ENCODE measurements around the gene RAP2A. TPM values are rescaled to one million over a fixed set of nuclear protein-coding genes. Genes with fewer than 3 reads are reported as not detected.

RAP2A gene
- total RNA-seq, 2 donors from 2014 or later = 24.9 to 33.5 TPM

DNA sequence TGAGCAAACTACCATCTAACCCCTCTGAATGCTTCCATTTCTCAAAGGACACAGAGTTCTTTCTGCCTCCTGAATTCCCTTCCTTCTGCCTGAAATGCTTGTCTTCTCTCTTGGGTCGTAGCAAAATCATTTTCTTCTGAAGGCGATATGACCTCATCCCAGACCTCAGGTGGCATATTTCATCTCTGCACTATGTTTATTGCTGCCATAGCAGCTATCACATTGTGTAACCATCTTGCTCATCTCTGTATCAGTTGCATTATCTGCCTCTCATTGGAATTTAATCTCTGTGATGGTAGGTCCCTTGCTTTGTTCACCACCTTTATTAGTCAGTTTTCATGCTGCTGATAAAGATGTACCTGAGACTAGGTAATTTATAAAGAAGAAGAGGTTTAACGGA is 32.5 kb upstream of the RAP2A start:
- Mint-ChIP-seq H3K27me3 (ENCODE audit: low read depth) (peaks cover 17% of the 10 kb centered on the region), H3K27ac (no peak overlapping the region), H3K4me3 (no peak overlapping the region), H3K36me3 (ENCODE audit: insufficient read depth in 2 of 2) (peaks cover 4 to 7% of the 10 kb centered on the region in 2 donors), H3K4me1 (ENCODE audit: low read depth) (no peaks in the 10 kb centered on the region), H3K9me3 (peaks cover 6 to 7% of the 10 kb centered on the region in 2 donors)
- no peak for ATAC-seq (replicated peaks in 1 of 2)
- no peak for DNase-seq

DNA sequence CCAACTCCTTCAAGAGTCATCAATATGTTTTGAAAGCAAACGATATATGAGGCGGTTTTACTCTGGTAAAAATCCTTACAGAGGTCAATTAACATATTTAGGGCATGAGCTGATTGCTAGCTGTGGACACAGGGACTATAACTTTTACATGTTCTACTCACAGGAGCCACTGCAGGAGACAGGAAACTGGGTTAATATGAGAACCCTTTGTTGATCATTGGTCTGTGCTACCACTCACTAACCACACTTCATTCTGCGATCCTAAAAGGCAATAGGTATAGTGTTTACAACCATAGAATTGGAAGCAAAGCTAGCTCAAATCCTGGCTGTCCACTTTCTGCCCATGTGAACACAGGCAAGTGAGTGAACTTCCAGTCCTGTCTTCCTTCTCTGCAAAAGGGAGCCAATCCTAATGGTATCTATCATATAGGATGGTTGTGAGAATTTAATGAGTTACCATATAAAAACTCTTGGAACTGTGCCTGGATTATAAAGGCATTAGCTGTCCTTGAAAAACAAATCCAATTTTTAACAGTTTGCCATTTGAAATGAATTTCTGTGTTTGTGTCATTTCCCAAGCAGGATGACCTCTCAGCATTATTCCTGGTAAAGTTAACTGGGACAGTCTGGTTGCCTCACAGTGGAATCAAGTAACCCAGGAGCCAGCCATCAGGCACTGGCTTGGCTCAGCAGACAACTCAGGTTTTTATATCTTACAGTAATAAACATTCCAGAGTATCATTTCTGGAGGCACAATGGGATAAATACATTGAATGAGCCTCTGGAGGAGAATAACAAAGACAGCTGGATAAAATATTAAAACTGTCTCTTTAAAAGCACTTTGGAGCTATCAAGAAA is 29.8 kb upstream of the RAP2A start:
- peaks cover 4 to 7% of the 10 kb centered on the region in 2 donors for H3K36me3 Mint-ChIP-seq (ENCODE audit: insufficient read depth in 2 of 2)
- ATAC-seq (replicated peaks in 1 of 2) (no peak), DNase-seq (no peak)
- H3K27ac Mint-ChIP-seq = no peak overlapping the region
- peaks cover 21% of the 10 kb centered on the region for H3K27me3 Mint-ChIP-seq (ENCODE audit: low read depth)
- peaks cover 6 to 7% of the 10 kb centered on the region in 2 donors for H3K9me3 Mint-ChIP-seq
- H3K4me3 Mint-ChIP-seq = no peak overlapping the region
- no peaks in the 10 kb centered on the region for H3K4me1 Mint-ChIP-seq (ENCODE audit: low read depth)

GRCh38 chr13:97407540-97407939 is 26.4 kb upstream of the RAP2A start:
- Mint-ChIP-seq H3K4me3 (no peak overlapping the region), H3K4me1 (ENCODE audit: low read depth) (no peaks in the 10 kb centered on the region)
- ATAC-seq (replicated peaks in 1 of 2) = no peak

GRCh38 chr13:97408938-97409337 is 25.0 kb upstream of the RAP2A start:
- DNase-seq = no peak
- Mint-ChIP-seq H3K4me1 (ENCODE audit: low read depth) (no peaks in the 10 kb centered on the region), H3K4me3 (no peak overlapping the region), H3K36me3 (ENCODE audit: insufficient read depth in 2 of 2) (no peaks in the 10 kb centered on the region), H3K27me3 (ENCODE audit: low read depth) (peaks cover 14% of the 10 kb centered on the region), H3K9me3 (no peaks in the 10 kb centered on the region), H3K27ac (no peak overlapping the region)
- ATAC-seq (replicated peaks in 1 of 2) = no peak

More at GRCh38 chr13:97407540-97407939, 26.4 kb upstream of the RAP2A start:
- H3K27ac Mint-ChIP-seq = no peak overlapping the region
- H3K27me3 Mint-ChIP-seq (ENCODE audit: low read depth) = peaks cover 14% of the 10 kb centered on the region
- no peaks in the 10 kb centered on the region for H3K36me3 Mint-ChIP-seq (ENCODE audit: insufficient read depth in 2 of 2)
- H3K9me3 Mint-ChIP-seq = no peaks in the 10 kb centered on the region
- DNase-seq = no peak

DNA sequence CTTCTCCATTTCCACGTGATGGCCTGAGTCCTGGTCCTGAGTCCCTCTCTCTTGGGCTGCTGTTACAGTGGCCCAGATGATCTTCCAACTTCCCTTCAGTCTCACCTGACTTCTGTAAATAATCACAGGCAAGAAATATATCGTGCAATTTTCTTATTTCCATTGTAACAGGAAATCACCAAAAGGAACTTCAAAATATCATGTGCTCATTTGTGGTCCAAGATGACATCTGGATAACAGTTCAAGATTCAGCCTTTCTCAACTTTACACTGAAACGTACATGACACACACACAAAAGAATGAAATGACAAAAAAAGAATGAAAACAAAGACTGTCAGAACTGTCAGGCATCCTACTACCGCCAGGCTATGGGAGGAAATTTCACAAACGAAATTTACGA is 22.0 kb upstream of the RAP2A start:
- H3K27me3 Mint-ChIP-seq (ENCODE audit: low read depth) = peaks cover 5% of the 10 kb centered on the region
- no peak for ATAC-seq (replicated peaks in 1 of 2)

GRCh38 chr13:97413694-97414093 is 20.3 kb upstream of the RAP2A start:
- no peaks in the 10 kb centered on the region for H3K9me3 Mint-ChIP-seq
- no peak overlapping the region for H3K27ac Mint-ChIP-seq
- no peak overlapping the region for H3K4me3 Mint-ChIP-seq
- H3K36me3 Mint-ChIP-seq (ENCODE audit: insufficient read depth in 2 of 2) = no peaks in the 10 kb centered on the region
- DNase-seq (no peak), ATAC-seq (replicated peaks in 1 of 2) (no peak)
- H3K27me3 Mint-ChIP-seq (ENCODE audit: low read depth) = peaks cover 4% of the 10 kb centered on the region
- H3K4me1 Mint-ChIP-seq (ENCODE audit: low read depth) = no peaks in the 10 kb centered on the region

More for the DNA sequence above, 22.0 kb upstream of the RAP2A start:
- H3K4me3 Mint-ChIP-seq = no peak overlapping the region
- H3K9me3 Mint-ChIP-seq = no peaks in the 10 kb centered on the region
- no peak for DNase-seq
- H3K36me3 Mint-ChIP-seq (ENCODE audit: insufficient read depth in 2 of 2) = no peaks in the 10 kb centered on the region
- H3K27ac Mint-ChIP-seq = no peak overlapping the region
- no peaks in the 10 kb centered on the region for H3K4me1 Mint-ChIP-seq (ENCODE audit: low read depth)

DNA sequence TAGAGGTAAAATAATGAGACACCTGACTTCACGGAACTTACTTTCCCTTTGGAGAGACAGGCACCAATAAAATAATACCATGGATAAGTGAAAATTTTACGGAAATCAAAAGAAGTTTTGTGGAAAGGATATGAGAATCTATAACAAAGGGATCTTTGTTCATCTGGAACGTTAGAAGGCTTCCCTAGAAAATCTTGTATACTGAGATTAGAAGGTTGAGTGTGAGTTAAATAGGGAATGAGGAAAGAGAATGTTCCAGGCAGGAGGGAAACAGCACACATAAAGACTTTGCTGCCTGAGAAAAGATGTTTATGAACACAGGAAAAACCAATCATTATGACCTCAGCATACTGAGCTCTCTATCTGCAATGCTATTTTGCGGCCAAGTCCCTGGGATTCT is 19.6 kb upstream of the RAP2A start:
- Mint-ChIP-seq H3K9me3 (no peaks in the 10 kb centered on the region), H3K4me3 (no peak overlapping the region), H3K36me3 (ENCODE audit: insufficient read depth in 2 of 2) (no peaks in the 10 kb centered on the region), H3K4me1 (ENCODE audit: low read depth) (no peaks in the 10 kb centered on the region), H3K27ac (no peak overlapping the region), H3K27me3 (ENCODE audit: low read depth) (no peaks in the 10 kb centered on the region)
- ATAC-seq (replicated peaks in 1 of 2) (no peak), DNase-seq (no peak)

DNA sequence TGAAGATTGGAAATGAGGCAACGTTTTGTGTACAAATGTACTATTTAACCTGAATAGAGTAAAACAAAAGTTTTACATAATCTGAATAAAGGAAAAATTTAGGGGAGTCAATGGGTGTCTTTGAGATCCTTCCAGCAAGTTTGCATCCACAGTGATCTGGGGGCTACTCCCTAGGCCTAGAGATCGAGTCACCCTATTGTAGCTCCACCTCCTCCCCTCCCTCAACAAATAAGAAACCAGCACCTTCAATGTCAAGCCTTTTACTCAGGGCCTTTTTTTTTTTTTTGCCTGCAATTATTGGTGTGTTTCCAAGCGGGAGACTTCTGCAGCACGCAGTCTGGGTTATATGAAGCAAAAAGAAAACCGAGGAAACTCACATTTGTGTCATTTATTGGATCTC is 16.3 kb upstream of the RAP2A start:
- no peaks in the 10 kb centered on the region for H3K36me3 Mint-ChIP-seq (ENCODE audit: insufficient read depth in 2 of 2)
- no peaks in the 10 kb centered on the region for H3K9me3 Mint-ChIP-seq
- no peak overlapping the region for H3K4me3 Mint-ChIP-seq
- no peak overlapping the region for H3K27ac Mint-ChIP-seq
- H3K27me3 Mint-ChIP-seq (ENCODE audit: low read depth) = no peaks in the 10 kb centered on the region
- no peaks in the 10 kb centered on the region for H3K4me1 Mint-ChIP-seq (ENCODE audit: low read depth)
- no peak for ATAC-seq (replicated peaks in 1 of 2)
- DNase-seq = no peak

- Mint-ChIP-seq H3K4me1 (ENCODE audit: low read depth) (no peaks in the 10 kb centered on the region), H3K27ac (no peak overlapping the region), H3K27me3 (ENCODE audit: low read depth) (peaks cover 14% of the 10 kb centered on the region), H3K4me3 (no peak overlapping the region), H3K9me3 (no peaks in the 10 kb centered on the region), H3K36me3 (ENCODE audit: insufficient read depth in 2 of 2) (no peaks in the 10 kb centered on the region)
- ATAC-seq (replicated peaks in 1 of 2) = no peak
- DNase-seq = no peak
Measured at GRCh38 chr13:97422118-97423054, 11.6 kb upstream of the RAP2A start.

DNA sequence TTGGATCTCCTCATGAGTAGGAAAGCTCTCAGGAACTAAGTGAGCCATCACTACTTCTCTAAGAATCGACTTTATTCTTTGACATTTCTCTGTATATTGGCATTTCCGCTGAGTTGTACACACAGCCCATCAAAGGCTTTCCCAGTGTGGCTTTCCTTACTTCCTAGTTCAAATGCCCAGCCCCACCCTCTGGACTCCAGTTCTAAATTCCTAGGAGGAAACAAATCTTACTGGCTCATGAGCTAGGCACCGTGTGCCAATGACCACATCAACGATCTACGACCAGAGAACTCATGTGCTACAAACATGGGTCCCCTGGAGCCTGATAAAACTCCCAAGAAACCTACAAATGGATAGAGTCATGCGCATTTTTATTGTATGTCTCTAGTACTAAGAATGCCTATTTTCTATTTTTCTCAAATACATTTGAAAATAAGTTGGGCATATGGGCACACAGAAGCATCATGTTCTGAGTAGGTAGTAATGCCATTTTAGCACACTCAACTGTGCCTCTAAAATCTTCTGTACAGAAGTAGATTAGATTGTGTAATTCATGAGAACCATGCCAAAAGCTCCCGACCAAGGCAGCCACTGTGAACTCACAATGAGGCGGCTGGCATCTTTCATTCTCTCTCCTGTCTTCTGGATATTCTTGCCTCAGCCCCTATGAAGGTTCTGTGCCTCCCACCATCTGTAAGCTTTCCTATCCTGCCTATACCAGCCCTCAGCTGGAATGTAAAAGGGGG is 10.5 kb upstream of the RAP2A start:
- ATAC-seq (replicated peaks in 1 of 2) (no peak), DNase-seq (no peak)
- Mint-ChIP-seq H3K27me3 (ENCODE audit: low read depth) (peaks cover 18% of the 10 kb centered on the region), H3K4me1 (ENCODE audit: low read depth) (no peaks in the 10 kb centered on the region), H3K36me3 (ENCODE audit: insufficient read depth in 2 of 2) (no peaks in the 10 kb centered on the region), H3K9me3 (no peaks in the 10 kb centered on the region), H3K4me3 (no peak overlapping the region), H3K27ac (no peak overlapping the region)

DNA sequence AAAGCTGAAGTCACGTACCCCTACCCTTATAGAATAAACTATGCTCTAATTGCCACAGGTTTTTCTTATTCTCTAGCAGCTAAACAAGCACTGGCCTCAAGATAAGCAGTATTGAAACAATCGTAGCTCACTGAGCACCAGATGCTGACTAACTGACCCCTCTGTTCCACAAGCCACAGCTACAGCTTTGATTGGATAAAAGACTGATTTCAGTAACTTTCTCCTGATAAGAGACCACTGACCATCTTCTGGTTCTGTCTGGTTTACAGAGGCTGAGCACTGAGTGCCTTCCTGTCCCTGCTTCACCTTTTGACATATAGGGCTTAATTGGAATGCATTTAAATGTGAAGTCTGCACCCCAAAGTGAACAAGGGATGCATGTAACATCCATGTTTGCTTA is 8.4 kb upstream of the RAP2A start:
- ATAC-seq (replicated peaks in 1 of 2) (no peak), DNase-seq (no peak)
- no peaks in the 10 kb centered on the region for H3K4me1 Mint-ChIP-seq (ENCODE audit: low read depth)
- no peak overlapping the region for H3K4me3 Mint-ChIP-seq
- H3K27me3 Mint-ChIP-seq (ENCODE audit: low read depth) = peaks cover 33% of the 10 kb centered on the region
- no peak overlapping the region for H3K27ac Mint-ChIP-seq
- no peaks in the 10 kb centered on the region for H3K36me3 Mint-ChIP-seq (ENCODE audit: insufficient read depth in 2 of 2)
- no peaks in the 10 kb centered on the region for H3K9me3 Mint-ChIP-seq

DNA sequence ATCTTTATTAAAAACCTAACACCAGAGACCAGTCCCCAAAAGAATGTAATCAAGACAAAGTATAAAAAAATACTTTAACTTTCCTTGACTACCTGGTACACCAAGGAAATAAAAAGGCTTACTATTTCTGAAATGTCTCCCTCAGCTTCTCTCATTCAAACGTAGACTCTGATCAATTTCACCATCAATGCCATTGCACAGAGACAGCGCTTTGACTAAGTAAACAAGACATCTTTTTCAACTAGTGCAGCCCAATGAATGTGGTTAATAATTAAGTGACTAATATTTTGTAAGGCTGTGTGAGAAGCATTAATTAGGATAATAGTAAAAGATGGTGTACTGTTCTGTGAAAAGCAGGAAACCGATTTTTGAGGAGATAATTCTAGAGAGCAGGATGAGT is 7.3 kb upstream of the RAP2A start:
- no peak overlapping the region for H3K4me3 Mint-ChIP-seq
- DNase-seq (no peak), ATAC-seq (replicated peaks in 1 of 2) (no peak)
- H3K36me3 Mint-ChIP-seq (ENCODE audit: insufficient read depth in 2 of 2) = no peaks in the 10 kb centered on the region
- H3K9me3 Mint-ChIP-seq = no peaks in the 10 kb centered on the region
- peaks cover 33% of the 10 kb centered on the region for H3K27me3 Mint-ChIP-seq (ENCODE audit: low read depth)
- H3K27ac Mint-ChIP-seq = no peak overlapping the region
- peaks cover 3% of the 10 kb centered on the region for H3K4me1 Mint-ChIP-seq (ENCODE audit: low read depth)

- Mint-ChIP-seq H3K9me3 (no peaks in the 10 kb centered on the region), H3K27ac (no peak overlapping the region), H3K4me3 (no peak overlapping the region), H3K4me1 (ENCODE audit: low read depth) (peaks cover 13% of the 10 kb centered on the region), H3K27me3 (ENCODE audit: low read depth) (peaks cover 27% of the 10 kb centered on the region), H3K36me3 (ENCODE audit: insufficient read depth in 2 of 2) (peaks cover 0 to 1% of the 10 kb centered on the region in 2 donors)
- DNase-seq (no peak), ATAC-seq (replicated peaks in 1 of 2) (no peak)
Measured at GRCh38 chr13:97429681-97430081, 4.3 kb upstream of the RAP2A start.

Data from activated T-cell treated with anti-CD3 and anti-CD28 coated beads, Interleukin-2, amount 50 U/mL, for 72 hours (primary cell).